Fibroblast of skin of abdomen (primary cell): ENCODE measurements around the gene MTSS2. TPM values are rescaled to one million over a fixed set of nuclear protein-coding genes. Genes with fewer than 3 reads are reported as not detected.
A peak's percentile ranks its signal among the peaks of the same experiment; 100 is the strongest.

Source experiments
- DNase-seq: peaks from one replicate; pipeline ENCODE4 v3.0.0-alpha.2; 2013
- polyA plus RNA-seq, 2 experiments: library from polyadenylated mRNA; unstranded; fragments of 120-200 nt; gene quantifications; one replicate each; pipeline ENCODE4 v1.2.1, GENCODE V29; 2013; ENCODE audit not compliant: insufficient read length in 2 of 2

MTSS2 gene, protein sequence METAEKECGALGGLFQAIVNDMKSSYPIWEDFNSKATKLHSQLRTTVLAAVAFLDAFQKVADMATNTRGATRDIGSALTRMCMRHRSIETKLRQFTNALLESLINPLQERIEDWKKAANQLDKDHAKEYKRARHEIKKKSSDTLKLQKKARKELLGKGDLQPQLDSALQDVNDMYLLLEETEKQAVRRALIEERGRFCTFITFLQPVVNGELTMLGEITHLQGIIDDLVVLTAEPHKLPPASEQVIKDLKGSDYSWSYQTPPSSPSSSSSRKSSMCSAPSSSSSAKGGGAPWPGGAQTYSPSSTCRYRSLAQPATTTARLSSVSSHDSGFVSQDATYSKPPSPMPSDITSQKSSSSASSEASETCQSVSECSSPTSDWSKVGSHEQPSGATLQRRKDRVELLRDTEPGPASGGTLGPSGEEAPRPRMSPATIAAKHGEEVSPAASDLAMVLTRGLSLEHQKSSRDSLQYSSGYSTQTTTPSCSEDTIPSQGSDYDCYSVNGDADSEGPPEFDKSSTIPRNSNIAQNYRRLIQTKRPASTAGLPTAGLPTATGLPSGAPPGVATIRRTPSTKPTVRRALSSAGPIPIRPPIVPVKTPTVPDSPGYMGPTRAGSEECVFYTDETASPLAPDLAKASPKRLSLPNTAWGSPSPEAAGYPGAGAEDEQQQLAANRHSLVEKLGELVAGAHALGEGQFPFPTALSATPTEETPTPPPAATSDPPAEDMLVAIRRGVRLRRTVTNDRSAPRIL
- 54.9 TPM for polyA plus RNA-seq (2013, experiment 1 of 2; ENCODE audit: insufficient read length)
- 59.7 TPM for polyA plus RNA-seq (2013, experiment 2 of 2; ENCODE audit: insufficient read length)

DNA sequence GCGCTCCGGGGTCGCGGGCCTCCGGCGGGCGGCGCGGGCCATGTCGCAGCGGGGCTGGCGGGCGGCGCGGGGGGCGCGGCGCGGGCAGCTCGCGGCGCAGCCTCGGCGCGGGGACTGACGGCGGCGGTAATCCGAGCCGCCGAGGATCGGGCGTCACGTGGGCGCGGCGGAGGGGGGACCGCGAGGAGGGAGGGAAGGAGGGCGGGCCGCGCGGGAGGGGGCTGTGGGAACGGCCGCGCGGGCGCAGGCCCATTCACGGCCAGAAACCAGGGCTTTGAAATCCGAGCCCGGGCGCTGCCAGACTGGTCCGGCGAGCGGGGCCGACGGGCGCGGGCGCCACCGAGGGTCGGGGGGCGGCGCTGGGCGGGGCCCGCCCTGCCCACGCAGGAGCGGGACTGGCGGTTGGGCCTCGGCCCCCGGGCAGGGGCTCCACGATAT is at the start of gene MTSS2:
TSS of gene MTSS2 (minus strand) at position 116 of the 438 bp plus-strand sequence. CDS start 262 bp downstream, outside the sequence.
- DNase-seq, result peak; percentile 87

DNA sequence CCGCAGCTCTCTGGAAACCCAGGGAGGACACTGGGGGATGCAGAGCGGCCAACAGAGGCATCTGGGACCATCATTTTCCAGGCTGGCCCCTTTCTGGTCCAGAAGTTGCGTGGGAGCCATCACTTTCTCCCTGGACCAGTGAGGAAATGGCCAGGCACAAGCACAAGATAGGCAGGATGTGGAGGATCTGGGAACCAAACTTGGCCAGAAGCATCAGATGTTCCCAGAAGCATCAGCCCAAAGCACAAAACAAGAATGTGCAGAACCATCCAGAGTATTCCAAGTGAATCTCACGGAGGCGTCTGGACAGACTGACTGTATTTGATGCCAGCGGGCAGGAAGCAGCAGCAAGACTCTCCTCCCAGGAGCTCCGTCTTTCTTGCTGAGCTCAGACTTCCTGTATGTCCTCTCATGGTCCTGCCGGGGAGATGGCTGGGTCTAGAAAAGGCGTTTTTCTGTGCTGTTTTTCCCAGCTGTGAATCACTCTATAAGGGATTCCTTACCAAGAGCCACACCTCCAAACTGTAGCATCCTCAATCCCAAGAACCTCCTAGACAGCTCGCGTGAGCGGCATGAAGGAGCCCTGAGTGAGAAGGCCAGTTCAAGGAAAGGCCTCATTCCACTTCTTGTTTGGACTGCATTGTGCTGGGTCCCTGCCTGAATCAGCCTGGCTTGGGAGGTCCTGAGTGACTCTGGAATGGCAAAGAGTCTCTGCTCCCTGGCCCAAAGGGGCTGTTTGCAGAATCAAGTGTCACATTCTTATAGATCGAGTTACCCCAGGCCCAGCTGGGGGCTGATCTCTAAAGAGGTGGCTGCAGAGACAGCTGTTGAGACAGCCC is 49.5 kb upstream of the MTSS2 start:
- peak; percentile 85 for DNase-seq

DNA sequence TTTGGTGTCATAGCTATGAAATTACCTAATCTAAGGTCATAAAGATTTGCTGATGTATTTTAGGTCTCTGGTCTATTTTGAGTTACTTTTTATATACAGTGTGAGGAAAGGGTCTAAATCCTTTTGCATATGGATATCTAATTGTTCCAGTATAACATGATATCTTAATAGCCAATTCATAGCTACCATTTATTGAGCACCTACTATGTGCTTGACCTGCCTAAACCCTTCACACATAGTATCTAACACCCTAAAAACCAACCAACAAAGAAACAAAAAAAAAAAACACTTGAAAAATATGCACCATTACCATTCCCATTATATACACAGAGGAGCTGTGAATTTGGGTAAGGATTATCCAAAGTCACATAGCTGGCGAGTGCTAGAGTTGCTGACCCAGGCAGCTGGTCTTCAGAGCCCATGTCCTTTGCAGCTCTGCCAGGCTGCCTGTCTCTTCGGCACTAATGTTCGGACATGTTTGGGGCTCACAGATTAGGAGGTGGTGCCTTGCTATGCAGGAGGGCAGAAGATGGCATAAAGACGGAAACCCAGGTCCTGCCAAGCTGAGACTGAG is 48.8 kb upstream of the MTSS2 start:
- DNase-seq, result no peak

DNA sequence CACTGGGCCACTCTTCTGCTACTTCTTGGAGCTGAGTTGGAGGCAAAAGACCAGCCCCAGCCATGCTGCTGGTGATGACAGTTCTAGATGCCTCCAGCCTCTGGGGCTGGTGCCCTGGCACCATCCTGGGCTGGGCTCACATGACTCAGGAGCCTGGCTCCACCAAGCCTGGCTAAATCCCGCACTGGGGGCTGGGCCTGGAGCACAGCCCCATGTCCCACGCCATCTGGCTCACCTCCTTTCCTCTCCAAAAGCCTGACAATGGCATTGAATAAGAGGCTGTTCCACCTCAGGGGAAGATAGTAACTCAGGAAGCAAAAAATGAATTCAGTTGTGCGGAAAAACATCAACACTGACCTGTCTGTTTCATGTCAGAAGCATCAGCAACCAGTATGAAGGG is 45.1 kb upstream of the MTSS2 start:
- no peak for DNase-seq

DNA sequence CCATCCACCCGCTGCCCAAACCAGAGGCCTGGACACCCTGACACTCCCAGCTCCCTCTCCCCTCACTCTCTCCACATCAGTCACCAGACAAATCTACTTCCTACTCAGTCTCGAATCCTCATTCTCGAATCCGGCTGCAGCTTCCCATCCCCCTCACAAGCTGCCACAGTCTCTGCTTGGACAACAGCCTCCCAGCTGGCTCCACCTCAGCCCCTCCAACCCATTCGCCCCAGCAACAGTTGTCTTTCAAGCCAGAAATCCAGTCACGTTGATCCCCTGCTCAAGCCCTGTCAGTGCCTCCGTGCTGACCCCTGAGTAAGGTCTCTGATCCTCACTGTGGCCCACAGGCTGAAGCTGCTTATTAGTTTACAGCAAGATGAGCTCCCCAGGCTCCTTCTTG is 44.2 kb upstream of the MTSS2 start:
- DNase-seq, result no peak

DNA sequence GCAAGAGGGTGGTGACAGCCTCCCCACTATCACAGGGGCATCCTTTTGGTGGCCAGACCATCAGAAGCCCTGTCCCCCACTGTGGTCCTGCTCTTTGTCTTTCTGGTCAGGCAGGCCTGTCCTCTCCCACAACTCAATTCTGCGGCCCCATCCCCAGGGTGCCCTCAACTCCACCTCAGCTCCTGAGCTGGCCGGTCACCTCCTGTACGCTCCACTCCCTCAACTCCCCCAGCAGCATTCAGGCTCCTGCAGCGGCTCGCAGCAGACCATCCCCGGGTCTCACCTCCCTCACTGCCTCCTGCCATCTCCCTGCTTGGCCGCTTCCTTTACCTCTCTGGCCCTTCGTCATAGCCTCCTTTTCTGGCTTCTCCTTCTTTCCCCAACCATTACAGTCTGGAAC is 43.4 kb upstream of the MTSS2 start:
- DNase-seq, result no peak

DNA sequence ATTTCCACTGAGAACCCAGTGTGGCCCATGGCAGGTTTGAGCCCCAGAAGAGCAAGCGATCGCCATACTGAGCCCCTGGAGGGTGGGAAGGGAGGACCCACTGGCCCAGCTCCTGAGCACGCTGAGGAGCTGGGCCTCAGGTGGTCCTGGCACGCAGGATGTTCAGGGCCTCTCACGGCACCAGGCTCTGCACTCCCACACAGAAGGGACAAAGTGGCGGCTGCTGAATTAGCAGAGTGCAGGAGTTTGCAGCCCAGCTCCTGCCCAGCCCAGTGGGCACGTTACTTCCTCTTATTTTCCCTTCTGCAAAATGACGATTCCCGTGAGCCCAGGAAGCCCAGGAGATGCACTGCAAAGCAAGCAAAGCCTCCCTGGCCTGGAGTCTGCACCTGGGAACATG is 42.3 kb upstream of the MTSS2 start:
- DNase-seq, result no peak

DNA sequence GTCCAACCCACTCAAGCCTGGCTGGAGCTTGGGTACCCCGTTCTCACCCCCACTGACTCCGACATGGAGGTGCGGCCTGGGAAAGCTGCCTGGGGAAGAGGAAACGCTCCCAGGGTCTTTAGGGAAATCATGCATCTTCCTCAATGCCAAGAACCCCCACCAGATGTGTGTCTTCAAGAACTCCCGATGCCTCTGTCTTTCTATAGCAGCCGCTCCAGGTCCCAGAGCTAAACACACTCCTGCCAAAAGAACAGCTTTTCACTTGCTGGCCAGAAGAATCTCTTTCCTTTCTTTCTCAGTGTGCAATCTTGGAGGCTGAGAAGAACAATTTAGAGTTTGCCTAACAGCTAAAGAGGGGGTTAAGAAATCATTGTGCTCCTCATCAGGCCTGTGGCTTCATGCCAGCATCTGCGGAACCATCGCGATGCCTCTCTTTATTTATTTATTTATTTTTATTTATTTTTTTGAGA is 41.1 kb upstream of the MTSS2 start:
- no peak for DNase-seq

DNA sequence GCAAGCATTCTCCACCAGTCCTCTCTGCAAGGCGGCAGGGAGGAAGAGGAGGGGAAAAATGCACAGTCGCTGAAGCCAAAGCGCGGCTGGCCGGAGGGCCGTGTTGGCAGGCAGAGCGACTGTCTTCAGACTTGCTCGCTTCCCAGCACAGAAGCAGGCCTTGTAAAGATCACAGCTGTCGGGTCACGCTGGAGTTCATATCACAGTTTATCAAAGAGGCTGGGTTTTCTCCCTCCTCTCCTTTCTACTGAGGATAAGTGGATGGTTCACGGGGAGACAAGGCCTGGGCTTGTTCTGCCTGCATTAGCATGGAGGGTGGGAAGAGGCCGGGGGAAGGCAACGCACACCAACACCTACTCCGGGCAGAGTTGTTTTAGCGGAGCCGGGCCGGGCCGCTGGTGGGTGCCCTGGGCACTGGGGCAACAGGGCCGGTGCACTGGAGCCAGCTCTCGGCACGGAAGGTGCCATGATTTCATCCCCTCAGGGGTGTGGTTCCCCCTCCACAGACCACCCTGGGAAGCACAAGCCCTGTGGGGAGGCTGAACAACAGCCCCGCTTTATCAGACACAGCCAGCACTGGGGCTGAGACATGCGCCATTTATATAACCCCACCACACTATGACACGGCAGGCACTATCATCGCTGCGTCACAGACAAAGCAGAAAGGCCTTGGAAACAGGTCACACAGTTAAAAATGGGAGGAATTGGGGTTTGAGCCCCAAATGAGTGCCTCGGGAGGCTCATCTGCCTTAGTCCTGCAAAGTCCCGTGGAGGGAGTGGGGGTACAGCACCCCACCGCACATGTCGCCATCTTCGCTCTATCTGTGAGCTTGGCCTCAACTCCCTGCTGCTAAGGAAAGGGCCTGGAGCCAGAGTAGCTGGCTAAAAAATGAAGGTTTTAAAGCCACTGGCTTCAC is 40.3 kb upstream of the MTSS2 start:
- no peak for DNase-seq

DNA sequence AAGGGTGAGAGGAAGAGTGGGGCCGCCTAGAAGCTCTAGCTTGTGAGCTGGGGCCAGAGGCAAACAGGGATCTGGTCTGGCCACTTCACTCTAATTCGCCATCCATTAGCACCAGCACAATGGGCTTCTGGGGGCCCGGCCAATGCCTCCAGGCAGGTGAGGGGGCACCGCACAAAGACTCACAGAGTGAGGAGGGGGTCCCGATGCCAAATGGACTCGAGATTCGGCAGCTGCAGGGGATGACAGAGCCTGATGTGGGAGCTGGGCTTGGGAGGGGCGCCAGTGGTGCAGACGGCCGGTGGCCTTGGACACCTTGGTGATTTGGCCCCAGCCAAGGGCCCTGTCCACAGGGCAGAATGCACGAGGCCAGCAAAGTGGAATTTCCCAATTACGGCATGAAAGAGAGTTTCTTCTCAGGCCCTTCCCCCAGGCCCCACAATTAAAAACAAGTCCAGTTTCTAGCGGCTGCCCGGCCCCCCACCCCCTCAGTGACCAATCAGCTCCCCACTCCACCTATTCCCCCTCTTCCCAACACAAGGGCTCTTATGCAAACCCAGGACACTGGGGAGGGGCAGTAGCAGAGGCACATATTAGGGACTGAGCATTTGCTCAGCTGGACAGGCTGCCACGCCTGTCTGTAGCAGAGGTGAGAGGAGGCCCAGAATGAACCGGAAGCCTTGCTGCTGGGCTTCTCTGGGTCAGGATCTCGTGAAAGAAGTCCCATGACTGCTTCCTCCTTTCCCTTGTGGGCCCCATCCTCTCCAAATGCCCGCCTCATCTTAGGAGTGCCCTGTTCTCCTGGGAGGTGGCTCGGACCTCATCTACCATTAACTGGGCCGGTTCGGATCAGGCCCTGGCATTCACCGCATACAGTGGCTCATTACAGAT is 39.4 kb upstream of the MTSS2 start:
- no peak for DNase-seq

DNA sequence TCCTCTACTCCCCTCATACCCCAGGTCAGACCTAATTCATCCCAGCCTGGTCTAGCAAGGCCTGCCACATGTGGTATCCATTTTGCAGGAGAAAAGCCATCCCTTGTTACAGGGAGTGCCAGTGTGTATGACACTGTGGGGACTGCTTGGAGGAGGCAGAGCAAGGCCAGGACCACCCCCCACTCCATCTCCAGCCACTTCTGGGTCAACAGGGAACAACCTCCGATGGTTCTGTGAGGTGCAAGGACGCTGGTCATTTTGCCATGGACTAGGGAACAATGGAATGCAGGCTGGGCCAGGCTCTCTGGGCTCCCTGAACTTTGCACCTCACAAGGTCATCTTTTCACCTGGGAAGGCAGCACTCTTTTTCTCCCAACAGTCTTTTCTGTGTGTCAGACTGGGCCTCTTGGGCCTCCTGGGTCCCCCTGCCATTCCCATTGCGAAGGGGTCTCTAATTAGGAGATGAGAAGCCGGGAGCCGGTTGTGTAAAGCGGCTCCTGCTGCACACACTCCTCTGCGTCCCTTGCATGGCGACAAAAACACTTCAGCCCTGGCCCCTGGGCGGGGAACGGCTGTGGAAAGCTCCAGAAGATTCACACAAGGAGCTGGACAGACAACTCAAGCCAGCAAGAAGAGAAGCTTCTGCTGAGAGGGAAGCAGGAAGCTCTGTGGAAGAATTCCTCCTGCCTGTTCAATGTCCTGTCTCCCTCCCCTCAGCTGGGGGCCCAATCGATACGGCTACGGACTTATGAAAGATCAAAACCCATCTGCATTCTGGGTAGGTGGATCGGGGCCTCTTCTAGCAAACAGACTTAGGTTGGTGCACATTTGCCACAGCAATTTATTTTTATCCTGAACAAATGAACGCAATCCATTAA is 38.5 kb upstream of the MTSS2 start:
- no peak for DNase-seq

DNA sequence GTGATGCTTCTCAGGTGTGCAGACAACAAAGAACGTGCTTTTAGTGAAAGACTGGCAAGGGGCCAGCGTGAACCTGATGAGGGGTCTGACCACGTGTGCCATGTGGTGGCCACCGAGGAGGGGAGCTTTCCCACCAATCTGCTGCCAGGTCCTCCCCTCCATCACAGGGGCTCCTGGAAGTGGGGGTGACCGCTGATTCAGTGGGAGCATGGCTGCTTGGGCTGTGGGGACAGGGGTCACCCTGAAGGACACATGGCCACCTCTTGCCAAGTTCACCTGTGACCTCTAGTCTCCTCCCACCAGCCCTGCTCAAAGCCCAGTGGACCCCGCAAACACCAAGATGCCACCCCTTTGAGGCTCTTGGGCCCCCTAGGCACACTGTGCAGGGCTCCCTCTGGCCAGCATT is 37.9 kb upstream of the MTSS2 start:
- DNase-seq, result no peak

DNA sequence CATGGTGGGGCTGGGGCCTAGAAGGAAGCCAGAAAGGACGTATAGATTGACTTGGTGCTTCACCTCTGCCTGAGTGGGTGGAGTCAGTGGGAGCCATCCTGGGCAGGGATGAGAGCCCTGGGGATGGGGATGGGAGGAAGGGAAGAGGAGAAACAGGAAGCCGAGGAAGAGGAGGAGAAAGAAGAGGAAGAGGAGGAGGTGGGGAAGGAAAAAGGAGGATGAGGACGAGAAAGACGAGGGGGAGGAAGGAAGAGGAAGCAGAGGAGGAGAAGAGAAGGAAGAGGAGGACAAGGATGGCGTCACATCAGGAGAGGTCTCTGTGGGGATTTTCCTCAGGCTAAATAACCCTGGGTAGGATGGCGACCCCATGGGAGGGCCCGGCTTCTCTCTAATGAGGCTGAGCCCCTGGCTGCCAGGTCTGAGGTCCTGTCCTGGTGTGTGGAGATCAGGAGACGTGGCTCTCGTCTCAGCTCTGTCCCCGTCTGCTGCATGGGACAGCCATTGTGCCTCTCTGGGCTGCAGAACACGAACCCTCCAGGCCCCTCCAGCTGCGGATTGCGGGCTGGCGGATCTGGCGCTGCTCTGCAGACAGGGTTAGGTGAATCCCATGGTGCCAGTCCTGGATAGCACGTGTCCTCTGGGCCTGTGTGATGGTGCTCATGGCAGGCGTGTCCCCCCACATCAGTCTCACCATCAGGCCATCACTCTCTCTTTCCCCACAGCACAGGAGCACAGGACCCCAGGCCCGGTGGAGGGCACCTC is 35.5 kb upstream of the MTSS2 start:
- no peak for DNase-seq

DNA sequence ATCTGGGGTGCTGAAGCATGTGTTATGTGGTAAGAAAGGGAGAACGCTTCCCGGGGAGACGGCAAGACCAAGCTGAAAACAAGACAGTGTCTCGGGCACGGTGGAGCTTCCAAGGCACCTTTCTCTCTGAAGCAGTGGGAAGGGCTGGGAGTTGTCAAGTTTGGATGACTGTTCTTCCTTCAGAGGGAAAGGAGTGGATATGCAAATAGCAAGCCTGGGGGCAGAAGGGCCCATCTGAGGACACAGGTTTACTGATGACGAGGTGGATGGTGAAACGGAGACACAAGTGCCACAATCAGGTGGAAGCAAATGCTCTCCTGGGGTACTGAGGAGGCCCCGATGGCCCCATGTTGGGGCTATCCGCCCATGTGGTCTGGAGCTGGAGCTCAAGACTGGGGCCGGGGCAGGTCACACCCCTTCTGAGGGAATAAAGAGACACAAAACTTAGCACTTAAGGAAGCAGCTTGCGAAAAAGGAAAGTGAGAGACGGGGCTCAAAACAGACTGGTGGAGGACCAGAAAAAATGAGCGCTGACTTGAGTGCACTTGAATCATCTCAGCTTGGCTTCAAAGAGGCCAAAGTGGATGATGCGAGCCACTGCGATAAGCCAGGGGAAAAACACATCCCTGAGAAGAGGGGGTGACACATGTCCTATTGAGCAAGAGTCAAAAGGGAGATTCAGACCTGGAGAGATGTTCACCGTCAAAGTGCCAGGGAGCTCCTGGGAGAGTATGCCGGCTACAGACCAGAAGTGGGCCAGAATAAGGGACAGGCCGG is 34.8 kb upstream of the MTSS2 start:
- DNase-seq, result no peak

DNA sequence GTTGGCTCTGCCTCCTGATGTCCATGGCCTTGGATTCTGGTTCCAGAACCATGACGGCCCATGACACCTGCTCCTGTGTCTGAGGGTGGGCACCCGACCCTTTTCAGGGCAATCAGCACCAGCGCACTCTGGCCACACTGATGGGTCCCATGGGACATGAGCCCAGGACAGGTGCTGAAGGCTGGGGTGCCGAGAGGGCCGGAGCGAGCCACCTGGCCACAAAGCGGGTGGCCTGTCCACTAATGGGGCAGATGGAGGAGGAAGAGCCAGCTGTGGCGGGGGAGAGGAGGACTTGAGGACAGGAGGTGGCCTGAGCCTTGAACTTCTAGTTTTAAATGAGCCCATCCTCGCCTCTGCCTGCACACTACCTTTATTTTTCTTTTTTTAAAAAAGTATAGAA is 31.2 kb upstream of the MTSS2 start:
- DNase-seq, result no peak

DNA sequence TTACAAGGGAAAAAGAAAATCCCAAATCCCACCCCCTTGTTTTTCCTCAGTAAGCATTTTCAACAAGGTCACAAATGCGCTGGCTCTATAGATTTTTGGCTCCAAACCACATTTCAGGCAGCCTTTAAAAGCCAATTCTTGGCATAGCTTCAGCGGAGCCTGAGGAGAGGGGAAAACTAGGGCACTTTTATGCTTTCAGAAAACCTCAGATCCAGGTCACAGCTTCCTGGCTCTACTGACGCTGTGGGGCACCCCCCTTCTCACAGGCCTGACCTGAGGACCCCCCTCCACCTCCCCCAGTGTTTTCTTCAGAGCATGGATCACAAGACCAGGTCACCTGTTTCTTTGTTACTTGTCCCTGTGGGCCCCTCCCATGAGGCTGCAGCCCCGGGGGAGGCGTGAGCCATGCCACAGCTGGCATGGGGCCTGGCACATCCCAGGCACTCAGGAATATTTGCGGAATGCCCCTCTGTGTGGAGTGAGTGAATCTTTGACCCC is 30.1 kb upstream of the MTSS2 start:
- peak; percentile 78 for DNase-seq
